ENCODE results near the gene CCR2. TPM values are rescaled to one million over a fixed set of nuclear protein-coding genes. Genes with fewer than 3 reads are reported as not detected.
"Not testable (repeated sequence)": the region's sequence is repeated elsewhere in the genome, so short reads cannot be mapped to it uniquely, and the experiment has no call there.

CCR2 gene
- 4.1 TPM for total RNA-seq

- no peak for DNase-seq (ENCODE audit: low spot score)
These were observed at the start of gene CCR2 for GRCh38 chr3:46353647-46354410. Gene CCR2 (plus strand): TSS chr3:46354111. CDS start chr3:46357528, 3,417 bp downstream.

GRCh38 chr3:46304739-46305138 lies 49.2 kb upstream of the CCR2 start:
- no peak for DNase-seq (ENCODE audit: low spot score)

GRCh38 chr3:46312991-46313390 lies 40.9 kb upstream of the CCR2 start:
- DNase-seq (ENCODE audit: low spot score) = peak; percentile 73

- DNase-seq (ENCODE audit: low spot score) = no peak
These were observed 39.4 kb upstream of the CCR2 start for GRCh38 chr3:46314517-46314916.

GRCh38 chr3:46316206-46316605 lies 37.7 kb upstream of the CCR2 start:
- DNase-seq (ENCODE audit: low spot score) = no peak

GRCh38 chr3:46318207-46318927 lies 35.5 kb upstream of the CCR2 start:
- DNase-seq (ENCODE audit: low spot score) = no peak

- DNase-seq (ENCODE audit: low spot score) = no peak
These were observed 32.3 kb upstream of the CCR2 start for GRCh38 chr3:46321461-46322104.

GRCh38 chr3:46324036-46324435 lies 29.9 kb upstream of the CCR2 start:
- DNase-seq (ENCODE audit: low spot score) = no peak

- no peak for DNase-seq (ENCODE audit: low spot score)
These were observed 28.1 kb upstream of the CCR2 start for GRCh38 chr3:46325645-46326300.

- DNase-seq (ENCODE audit: low spot score) = not testable (repeated sequence)
These were observed 23.2 kb upstream of the CCR2 start for GRCh38 chr3:46330676-46331075.

GRCh38 chr3:46334741-46335478 lies 19.0 kb upstream of the CCR2 start:
- DNase-seq (ENCODE audit: low spot score) = no peak

- no peak for DNase-seq (ENCODE audit: low spot score)
These were observed 18.4 kb upstream of the CCR2 start for GRCh38 chr3:46335541-46335940.

GRCh38 chr3:46337911-46338310 lies 16.0 kb upstream of the CCR2 start:
- no peak for DNase-seq (ENCODE audit: low spot score)

- DNase-seq (ENCODE audit: low spot score) = no peak
These were observed 15.1 kb upstream of the CCR2 start for GRCh38 chr3:46338840-46339239.

GRCh38 chr3:46344476-46344875 lies 9.4 kb upstream of the CCR2 start:
- no peak for DNase-seq (ENCODE audit: low spot score)

GRCh38 chr3:46348823-46349482 lies 5.0 kb upstream of the CCR2 start:
- no peak for DNase-seq (ENCODE audit: low spot score)

- DNase-seq (ENCODE audit: low spot score) = no peak
These were observed 4.2 kb upstream of the CCR2 start for GRCh38 chr3:46349484-46350261.

GRCh38 chr3:46350262-46350565 lies 3.7 kb upstream of the CCR2 start:
- DNase-seq (ENCODE audit: low spot score) = no peak

GRCh38 chr3:46351646-46352045 lies 2.3 kb upstream of the CCR2 start:
- DNase-seq (ENCODE audit: low spot score) = no peak

GRCh38 chr3:46353090-46353489 lies 821 bp upstream of the CCR2 start:
- DNase-seq (ENCODE audit: low spot score) = no peak

All from mucosa of gallbladder (tissue), 1 donor.